ENCODE data around the gene PPP1R2C.

PPP1R2C gene

GRCh38 chrX:42778096-42778495 lies at the start of gene PPP1R2C:
TSS of gene PPP1R2C (minus strand) at chrX:42778163. CDS start at chrX:42778079, 84 bp downstream.
- H3K9me3 Mint-ChIP-seq = peaks cover 35% of the 10 kb centered on the region
- no peak for DNase-seq
- H3K27ac Mint-ChIP-seq = peak within 1 kb of the TSS; percentile 38
- TF ChIP-seq CTCF (IDR thresholded peaks at IDR 0.05) = no peak
- no peak within 1 kb of the TSS for H3K4me3 Mint-ChIP-seq
- H3K36me3 Mint-ChIP-seq (ENCODE audit: low read depth) = peaks cover 6% of the 10 kb centered on the region
- H3K4me1 Mint-ChIP-seq = peaks cover 7% of the 10 kb centered on the region
- peaks cover 3% of the 10 kb centered on the region for H3K27me3 Mint-ChIP-seq (ENCODE audit: low read depth, poor library complexity)

GRCh38 chrX:42825201-42825600 lies 47.2 kb upstream of the PPP1R2C start:
- DNase-seq = no peak
- peaks cover 39% of the 10 kb centered on the region for H3K9me3 Mint-ChIP-seq
- TF ChIP-seq CTCF (IDR thresholded peaks at IDR 0.05) = no peak
- no peaks in the 10 kb centered on the region for H3K4me1 Mint-ChIP-seq
- H3K27ac Mint-ChIP-seq = no peak overlapping the region
- H3K4me3 Mint-ChIP-seq = no peak overlapping the region
- peaks cover 2% of the 10 kb centered on the region for H3K27me3 Mint-ChIP-seq (ENCODE audit: low read depth, poor library complexity)
- H3K36me3 Mint-ChIP-seq (ENCODE audit: low read depth) = peaks cover 5% of the 10 kb centered on the region

- Mint-ChIP-seq H3K27ac (no peak overlapping the region), H3K4me1 (no peaks in the 10 kb centered on the region), H3K9me3 (peaks cover 36% of the 10 kb centered on the region), H3K27me3 (ENCODE audit: low read depth, poor library complexity) (peaks cover 2% of the 10 kb centered on the region), H3K4me3 (no peak overlapping the region), H3K36me3 (ENCODE audit: low read depth) (peaks cover 1% of the 10 kb centered on the region)
- no peak for TF ChIP-seq CTCF (IDR thresholded peaks at IDR 0.05)
- no peak for DNase-seq
These were observed 46.6 kb upstream of the PPP1R2C start for GRCh38 chrX:42824541-42824940.

GRCh38 chrX:42823443-42823842 lies 45.5 kb upstream of the PPP1R2C start:
- TF ChIP-seq CTCF (IDR thresholded peaks at IDR 0.05) = no peak
- Mint-ChIP-seq H3K4me3 (no peak overlapping the region), H3K27me3 (ENCODE audit: low read depth, poor library complexity) (peaks cover 2% of the 10 kb centered on the region), H3K36me3 (ENCODE audit: low read depth) (peaks cover 7% of the 10 kb centered on the region), H3K9me3 (peaks cover 41% of the 10 kb centered on the region), H3K27ac (no peak overlapping the region), H3K4me1 (no peaks in the 10 kb centered on the region)
- DNase-seq = no peak

GRCh38 chrX:42821803-42822443 lies 44.0 kb upstream of the PPP1R2C start:
- Mint-ChIP-seq H3K4me1 (no peaks in the 10 kb centered on the region), H3K9me3 (peaks cover 36% of the 10 kb centered on the region), H3K27me3 (ENCODE audit: low read depth, poor library complexity) (peaks cover 2% of the 10 kb centered on the region), H3K27ac (no peak overlapping the region), H3K4me3 (no peak overlapping the region), H3K36me3 (ENCODE audit: low read depth) (peaks cover 7% of the 10 kb centered on the region)
- no peak for DNase-seq
- no peak for TF ChIP-seq CTCF (IDR thresholded peaks at IDR 0.05)

All from nephron progenitor cell (in vitro differentiated cells).